GM23338 (cell line): ENCODE results near the gene TAF13.
A peak's percentile ranks its signal among the peaks of the same experiment; 100 is the strongest.

ENCODE experiments used
- ETS1 ChIP-seq: IDR thresholded peaks from 2 replicates; pipeline ENCODE4 v1.6.1; 2016; ENCODE audit warnings: antibody characterized with exemption
- EZH2 ChIP-seq: fragments of 200-600 bp; sonication (generic); IDR thresholded peaks from one replicate; pipeline ENCODE4 v1.8.0; 2017; ENCODE audit warnings: antibody characterized with exemption, mild to moderate bottlenecking, low read depth; ENCODE audit not compliant: unreplicated experiment
- EZH2phosphoT487 ChIP-seq: fragments of 200-600 bp; sonication (generic); IDR thresholded peaks from one replicate; pipeline ENCODE4 v1.8.1; 2018; ENCODE audit warnings: antibody characterized with exemption; ENCODE audit not compliant: unreplicated experiment
- POLR2AphosphoS5 ChIP-seq: IDR thresholded peaks from 2 replicates; pipeline ENCODE4 v1.6.1; 2016; ENCODE audit warnings: antibody characterized with exemption, low read depth
- STAT1 ChIP-seq: IDR thresholded peaks from one replicate; pipeline ENCODE4 v1.6.1; 2016; ENCODE audit warnings: antibody characterized with exemption; ENCODE audit not compliant: unreplicated experiment
- ZNF114 ChIP-seq: fragments of 250-450 bp; sonication (Bioruptor Pico); IDR thresholded peaks from 2 replicates; pipeline ENCODE4 v1.5.0; 2020; ENCODE audit warnings: mild to moderate bottlenecking, moderate library complexity
- ZNF331 ChIP-seq: fragments of 250-450 bp; sonication (Bioruptor Pico); IDR thresholded peaks from 2 replicates; pipeline ENCODE4 v1.5.0; 2020; ENCODE audit warnings: low read depth, mild to moderate bottlenecking, moderate library complexity
- TF ChIP-seq, protein P1 (sequence below), 2 experiments: fragments of 200-600 bp in 1 of 2; sonication (generic) in 1 of 2; conservative IDR thresholded peaks; 2 replicates each; pipeline versions ENCODE4 v1.5.1 to v1.6.1; 2016 to 2017; ENCODE audit warnings: antibody characterized with exemption in 2 of 2, low read depth in 2 of 2, mild to moderate bottlenecking in 2 of 2, moderate library complexity in 1 of 2
- TF ChIP-seq, protein P2 (sequence below): IDR thresholded peaks from one replicate; pipeline ENCODE4 v1.6.1; 2018; ENCODE audit warnings: antibody characterized with exemption; ENCODE audit not compliant: unreplicated experiment

- TF ChIP-seq EZH2 (no peak), ETS1 (peak; percentile 76), POLR2AphosphoS5 (peak; percentile 97), EZH2phosphoT487 (no peak), STAT1 (no peak), ZNF331 (no peak), ZNF114 (CRISPR knock-in tag) (no peak)
- TF ChIP-seq, protein P1, sequence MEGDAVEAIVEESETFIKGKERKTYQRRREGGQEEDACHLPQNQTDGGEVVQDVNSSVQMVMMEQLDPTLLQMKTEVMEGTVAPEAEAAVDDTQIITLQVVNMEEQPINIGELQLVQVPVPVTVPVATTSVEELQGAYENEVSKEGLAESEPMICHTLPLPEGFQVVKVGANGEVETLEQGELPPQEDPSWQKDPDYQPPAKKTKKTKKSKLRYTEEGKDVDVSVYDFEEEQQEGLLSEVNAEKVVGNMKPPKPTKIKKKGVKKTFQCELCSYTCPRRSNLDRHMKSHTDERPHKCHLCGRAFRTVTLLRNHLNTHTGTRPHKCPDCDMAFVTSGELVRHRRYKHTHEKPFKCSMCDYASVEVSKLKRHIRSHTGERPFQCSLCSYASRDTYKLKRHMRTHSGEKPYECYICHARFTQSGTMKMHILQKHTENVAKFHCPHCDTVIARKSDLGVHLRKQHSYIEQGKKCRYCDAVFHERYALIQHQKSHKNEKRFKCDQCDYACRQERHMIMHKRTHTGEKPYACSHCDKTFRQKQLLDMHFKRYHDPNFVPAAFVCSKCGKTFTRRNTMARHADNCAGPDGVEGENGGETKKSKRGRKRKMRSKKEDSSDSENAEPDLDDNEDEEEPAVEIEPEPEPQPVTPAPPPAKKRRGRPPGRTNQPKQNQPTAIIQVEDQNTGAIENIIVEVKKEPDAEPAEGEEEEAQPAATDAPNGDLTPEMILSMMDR (conservative IDR thresholded peaks at IDR 0.05; ENCODE audit: low read depth in 2 of 2): 0 out of 4 replicates have a peak, but pooled peaks of 1 of the 2 experiments have one; percentile 14
- TF ChIP-seq, protein P2, sequence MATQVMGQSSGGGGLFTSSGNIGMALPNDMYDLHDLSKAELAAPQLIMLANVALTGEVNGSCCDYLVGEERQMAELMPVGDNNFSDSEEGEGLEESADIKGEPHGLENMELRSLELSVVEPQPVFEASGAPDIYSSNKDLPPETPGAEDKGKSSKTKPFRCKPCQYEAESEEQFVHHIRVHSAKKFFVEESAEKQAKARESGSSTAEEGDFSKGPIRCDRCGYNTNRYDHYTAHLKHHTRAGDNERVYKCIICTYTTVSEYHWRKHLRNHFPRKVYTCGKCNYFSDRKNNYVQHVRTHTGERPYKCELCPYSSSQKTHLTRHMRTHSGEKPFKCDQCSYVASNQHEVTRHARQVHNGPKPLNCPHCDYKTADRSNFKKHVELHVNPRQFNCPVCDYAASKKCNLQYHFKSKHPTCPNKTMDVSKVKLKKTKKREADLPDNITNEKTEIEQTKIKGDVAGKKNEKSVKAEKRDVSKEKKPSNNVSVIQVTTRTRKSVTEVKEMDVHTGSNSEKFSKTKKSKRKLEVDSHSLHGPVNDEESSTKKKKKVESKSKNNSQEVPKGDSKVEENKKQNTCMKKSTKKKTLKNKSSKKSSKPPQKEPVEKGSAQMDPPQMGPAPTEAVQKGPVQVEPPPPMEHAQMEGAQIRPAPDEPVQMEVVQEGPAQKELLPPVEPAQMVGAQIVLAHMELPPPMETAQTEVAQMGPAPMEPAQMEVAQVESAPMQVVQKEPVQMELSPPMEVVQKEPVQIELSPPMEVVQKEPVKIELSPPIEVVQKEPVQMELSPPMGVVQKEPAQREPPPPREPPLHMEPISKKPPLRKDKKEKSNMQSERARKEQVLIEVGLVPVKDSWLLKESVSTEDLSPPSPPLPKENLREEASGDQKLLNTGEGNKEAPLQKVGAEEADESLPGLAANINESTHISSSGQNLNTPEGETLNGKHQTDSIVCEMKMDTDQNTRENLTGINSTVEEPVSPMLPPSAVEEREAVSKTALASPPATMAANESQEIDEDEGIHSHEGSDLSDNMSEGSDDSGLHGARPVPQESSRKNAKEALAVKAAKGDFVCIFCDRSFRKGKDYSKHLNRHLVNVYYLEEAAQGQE: no peak
These were observed at the start of gene TAF13 for GRCh38 chr1:109075531-109076490.
